Endothelial cell of umbilical vein (primary cell): ENCODE measurements around the gene F2RL3.
A peak's percentile ranks its signal among the peaks of the same experiment; 100 is the strongest.

ENCODE experiments used
- EZH2 ChIP-seq: IDR thresholded peaks from 2 replicates; pipeline ENCODE4 v1.6.1; 2012; ENCODE audit warnings: borderline replicate concordance, low read depth, mild to moderate bottlenecking, moderate library complexity, low read length, inconsistent platforms; ENCODE audit not compliant: severe bottlenecking
- JUN ChIP-seq: IDR thresholded peaks from 2 replicates; pipeline ENCODE4 v1.6.1; 2011; ENCODE audit warnings: borderline replicate concordance, low read depth; ENCODE audit not compliant: insufficient read length, insufficient read depth
- POLR2AphosphoS5 ChIP-seq: IDR thresholded peaks from 2 replicates; pipeline ENCODE4 v1.6.1; 2012; ENCODE audit warnings: low read depth, mild to moderate bottlenecking, control low read depth, low read length, moderate library complexity; ENCODE audit not compliant: insufficient read depth
- TF ChIP-seq, protein P1 (sequence below): IDR thresholded peaks from 2 replicates; pipeline ENCODE4 v1.6.1; 2011; ENCODE audit not compliant: insufficient read depth, insufficient read length
- TF ChIP-seq, protein P2 (sequence below), 2 donors: IDR thresholded peaks; 1 replicate in 1 of 2; 2 replicates in 1 of 2; pipeline ENCODE4 v1.5.1; 2011; ENCODE audit warnings: low read length in 2 of 2, mild to moderate bottlenecking in 2 of 2, moderate library complexity in 2 of 2, control low read depth in 1 of 2, inconsistent platforms in 1 of 2, low read depth in 1 of 2; ENCODE audit not compliant: insufficient read depth in 1 of 2; ENCODE audit errors: extremely low read depth in 1 of 2

DNA sequence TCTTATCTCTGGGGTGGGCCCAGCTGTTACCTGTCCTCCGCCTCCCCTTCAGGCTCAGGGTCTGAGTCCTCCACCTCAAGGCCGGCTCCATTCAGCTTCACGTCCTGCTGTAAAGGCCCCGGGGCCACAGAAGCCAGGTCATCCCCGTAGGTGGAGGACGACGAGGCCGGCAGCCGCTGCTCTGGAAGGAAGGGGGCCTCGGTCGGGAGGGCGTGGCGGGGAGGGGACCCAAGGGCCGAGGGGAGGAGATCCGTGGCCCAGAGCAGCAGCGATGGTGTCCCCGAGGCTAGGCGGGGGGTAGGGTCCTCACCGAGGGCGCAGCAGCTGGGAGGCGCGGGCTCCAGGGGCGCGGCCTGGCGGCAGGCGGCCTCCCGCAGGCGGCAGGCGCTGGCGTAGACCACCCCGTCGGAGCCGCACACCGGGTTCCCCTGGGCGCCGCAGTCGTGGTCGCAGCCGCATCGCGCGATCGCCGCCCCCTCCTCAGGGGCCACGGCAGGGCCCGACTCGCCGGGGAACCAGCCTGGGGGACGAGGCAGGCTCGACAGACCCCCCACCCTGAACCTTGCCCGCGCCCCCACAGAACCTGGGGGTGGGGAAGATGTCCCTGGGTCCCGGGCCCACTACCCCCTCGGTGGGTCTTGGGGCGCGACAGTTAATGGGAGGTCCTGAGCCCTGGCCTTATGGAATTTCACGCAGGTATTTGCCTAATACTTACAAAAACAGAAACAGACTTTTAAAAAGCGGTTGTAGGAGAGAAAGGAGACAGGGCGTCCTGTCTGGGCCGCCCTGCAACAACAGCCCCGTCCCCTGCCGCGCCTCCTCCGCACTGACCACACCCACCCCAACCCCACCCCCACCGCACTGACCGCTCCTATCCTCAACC is 7.6 kb downstream of the F2RL3 start:
- TF ChIP-seq, protein P1, sequence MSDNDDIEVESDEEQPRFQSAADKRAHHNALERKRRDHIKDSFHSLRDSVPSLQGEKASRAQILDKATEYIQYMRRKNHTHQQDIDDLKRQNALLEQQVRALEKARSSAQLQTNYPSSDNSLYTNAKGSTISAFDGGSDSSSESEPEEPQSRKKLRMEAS, result no peak
- TF ChIP-seq EZH2 (peak; percentile 27), JUN (no peak), POLR2AphosphoS5 (no peak)
- TF ChIP-seq, protein P2, sequence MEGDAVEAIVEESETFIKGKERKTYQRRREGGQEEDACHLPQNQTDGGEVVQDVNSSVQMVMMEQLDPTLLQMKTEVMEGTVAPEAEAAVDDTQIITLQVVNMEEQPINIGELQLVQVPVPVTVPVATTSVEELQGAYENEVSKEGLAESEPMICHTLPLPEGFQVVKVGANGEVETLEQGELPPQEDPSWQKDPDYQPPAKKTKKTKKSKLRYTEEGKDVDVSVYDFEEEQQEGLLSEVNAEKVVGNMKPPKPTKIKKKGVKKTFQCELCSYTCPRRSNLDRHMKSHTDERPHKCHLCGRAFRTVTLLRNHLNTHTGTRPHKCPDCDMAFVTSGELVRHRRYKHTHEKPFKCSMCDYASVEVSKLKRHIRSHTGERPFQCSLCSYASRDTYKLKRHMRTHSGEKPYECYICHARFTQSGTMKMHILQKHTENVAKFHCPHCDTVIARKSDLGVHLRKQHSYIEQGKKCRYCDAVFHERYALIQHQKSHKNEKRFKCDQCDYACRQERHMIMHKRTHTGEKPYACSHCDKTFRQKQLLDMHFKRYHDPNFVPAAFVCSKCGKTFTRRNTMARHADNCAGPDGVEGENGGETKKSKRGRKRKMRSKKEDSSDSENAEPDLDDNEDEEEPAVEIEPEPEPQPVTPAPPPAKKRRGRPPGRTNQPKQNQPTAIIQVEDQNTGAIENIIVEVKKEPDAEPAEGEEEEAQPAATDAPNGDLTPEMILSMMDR (IDR thresholded peaks at IDR 0.05; ENCODE audit: extremely low read depth in 1 of 2, insufficient read depth in 1 of 2, low read depth in 1 of 2, low read length in 2 of 2), result no peak
